ENCODE measurements around the gene SERPINE1. TPM values are rescaled to one million over a fixed set of nuclear protein-coding genes. Genes with fewer than 3 reads are reported as not detected.

The SERPINE1 gene
- total RNA-seq, 1 donor from 2014 or later: 1.5 TPM

- no peak for DNase-seq (ENCODE audit: extremely low spot score, unreplicated experiment)
- H3K27ac Mint-ChIP-seq: peak overlapping the region; percentile 70
- H3K36me3 Mint-ChIP-seq: no peaks in the 10 kb centered on the region
- TF ChIP-seq CTCF (conservative IDR thresholded peaks at IDR 0.05): no peak
- H3K4me1 Mint-ChIP-seq (ENCODE audit: unreplicated experiment): peaks cover 36% of the 10 kb centered on the region
- H3K4me3 Mint-ChIP-seq: no peak overlapping the region
- H3K9me3 Mint-ChIP-seq: no peaks in the 10 kb centered on the region
- H3K27me3 Mint-ChIP-seq: peaks cover 11% of the 10 kb centered on the region
Measured at GRCh38 chr7:101137651-101138212, 10.8 kb downstream of the SERPINE1 start.

GRCh38 chr7:101138213-101138870 is 11.4 kb downstream of the SERPINE1 start:
- Mint-ChIP-seq H3K27me3 (peaks cover 14% of the 10 kb centered on the region), H3K9me3 (no peaks in the 10 kb centered on the region), H3K36me3 (no peaks in the 10 kb centered on the region), H3K27ac (peak overlapping the region; percentile 70), H3K4me3 (peak overlapping the region; percentile 71), H3K4me1 (ENCODE audit: unreplicated experiment) (peaks cover 33% of the 10 kb centered on the region)
- no peak for DNase-seq (ENCODE audit: extremely low spot score, unreplicated experiment)
- peak; percentile 90 for TF ChIP-seq CTCF (conservative IDR thresholded peaks at IDR 0.05)

GRCh38 chr7:101140339-101140699 is 13.4 kb downstream of the SERPINE1 start:
- no peaks in the 10 kb centered on the region for H3K9me3 Mint-ChIP-seq
- no peak overlapping the region for H3K27ac Mint-ChIP-seq
- no peak for TF ChIP-seq CTCF (conservative IDR thresholded peaks at IDR 0.05)

GRCh38 chr7:101140746-101141382 is 14.0 kb downstream of the SERPINE1 start:
- H3K27me3 Mint-ChIP-seq: peaks cover 15% of the 10 kb centered on the region
- no peak for DNase-seq (ENCODE audit: extremely low spot score, unreplicated experiment)
- no peak for TF ChIP-seq CTCF (conservative IDR thresholded peaks at IDR 0.05)
- peaks cover 19% of the 10 kb centered on the region for H3K4me1 Mint-ChIP-seq (ENCODE audit: unreplicated experiment)
- no peaks in the 10 kb centered on the region for H3K36me3 Mint-ChIP-seq
- no peak overlapping the region for H3K27ac Mint-ChIP-seq
- no peaks in the 10 kb centered on the region for H3K9me3 Mint-ChIP-seq
- no peak overlapping the region for H3K4me3 Mint-ChIP-seq

More at GRCh38 chr7:101140339-101140699, 13.4 kb downstream of the SERPINE1 start:
- no peak for DNase-seq (ENCODE audit: extremely low spot score, unreplicated experiment)
- H3K4me1 Mint-ChIP-seq (ENCODE audit: unreplicated experiment): peaks cover 19% of the 10 kb centered on the region
- H3K36me3 Mint-ChIP-seq: no peaks in the 10 kb centered on the region
- H3K27me3 Mint-ChIP-seq: peaks cover 15% of the 10 kb centered on the region
- no peak overlapping the region for H3K4me3 Mint-ChIP-seq

GRCh38 chr7:101151908-101152651 is 25.2 kb downstream of the SERPINE1 start:
- DNase-seq (ENCODE audit: extremely low spot score, unreplicated experiment): no peak
- H3K9me3 Mint-ChIP-seq: no peaks in the 10 kb centered on the region
- peak overlapping the region; percentile 25 for H3K4me3 Mint-ChIP-seq
- no peak overlapping the region for H3K27ac Mint-ChIP-seq
- no peak for TF ChIP-seq CTCF (conservative IDR thresholded peaks at IDR 0.05)
- H3K36me3 Mint-ChIP-seq: peaks cover 3% of the 10 kb centered on the region
- H3K4me1 Mint-ChIP-seq (ENCODE audit: unreplicated experiment): peaks cover 11% of the 10 kb centered on the region
- H3K27me3 Mint-ChIP-seq: peaks cover 18% of the 10 kb centered on the region

Measured in type B pancreatic cell (in vitro differentiated cells).